ENCODE results near the gene C3orf20.
"Not testable (repeated sequence)": the region's sequence is repeated elsewhere in the genome, so short reads cannot be mapped to it uniquely, and the experiment has no call there.

The C3orf20 gene

GRCh38 chr3:14650193-14650592 lies 24.7 kb upstream of the C3orf20 start:
- no peak overlapping the region for H4K12ac ChIP-seq (ENCODE audit: low read depth, low read length)
- WGBS (ENCODE audit: extremely low coverage, insufficient coverage, insufficient read length): no CpG with 5 or more reads among the region's 4 CpGs
- no peak overlapping the region for H2BK120ac ChIP-seq (ENCODE audit: insufficient read depth, low read length, poor library complexity)
- no peak overlapping the region for H3K23ac ChIP-seq (ENCODE audit: low read length)
- H4K8ac ChIP-seq (ENCODE audit: low read depth, low read length): peak overlapping the region; percentile 43
- no peak for DNase-seq
- no peak overlapping the region for H4K91ac ChIP-seq (ENCODE audit: low read depth, low read length)
- peaks cover 5% of the 10 kb centered on the region for H3K79me2 ChIP-seq (ENCODE audit: control insufficient read depth, insufficient read depth, low read length, poor library complexity)
- H3K79me1 ChIP-seq (ENCODE audit: low read length): peaks cover 4% of the 10 kb centered on the region
- no peak overlapping the region for H3K4me2 ChIP-seq (ENCODE audit: low read length)
- H3K18ac ChIP-seq (ENCODE audit: low read length): no peak overlapping the region
- no peak overlapping the region for H2AK5ac ChIP-seq (ENCODE audit: low read length)
- peaks cover 3 to 4% of the 10 kb centered on the region in 2 experiments for H3K36me3 ChIP-seq (ENCODE audit: control insufficient read depth in 1 of 2, insufficient read depth in 2 of 2, low read length in 2 of 2)
- H3K9ac ChIP-seq (ENCODE audit: low read length): no peak overlapping the region
- H3K4me1 ChIP-seq (ENCODE audit: control insufficient read depth in 1 of 2, insufficient read depth in 2 of 2, low read length in 2 of 2): peaks cover 0 to 2% of the 10 kb centered on the region in 2 experiments
- H2AFZ ChIP-seq (ENCODE audit: insufficient read depth, low read length, poor library complexity): no peak overlapping the region
- no peak overlapping the region for H2BK5ac ChIP-seq (ENCODE audit: low read depth, low read length, poor library complexity)
- H3K27me3 ChIP-seq (ENCODE audit: insufficient read depth, low read length): no peaks in the 10 kb centered on the region
- no peak overlapping the region for H2BK12ac ChIP-seq (ENCODE audit: low read length)
- no peak overlapping the region for H3K4ac ChIP-seq (ENCODE audit: low read depth, low read length)
- no peak overlapping the region for H3K4me3 ChIP-seq (ENCODE audit: low read depth, low read length)
- H3K9me3 ChIP-seq (ENCODE audit: insufficient read depth, low read depth, low read length): no peaks in the 10 kb centered on the region
- no peak overlapping the region for H3K14ac ChIP-seq (ENCODE audit: low read length)
- no peak overlapping the region for H3K27ac ChIP-seq (ENCODE audit: low read depth, low read length)

GRCh38 chr3:14651440-14652251 lies 23.3 kb upstream of the C3orf20 start, which contains the start of gene CCDC174:
Gene CCDC174 (plus strand): TSS chr3:14651762. CDS start chr3:14651837, 75 bp downstream.
- peak within 1 kb of the TSS; percentile 92 for H3K4me3 ChIP-seq (ENCODE audit: low read depth, low read length)
- peaks cover 4% of the 10 kb centered on the region for H3K79me1 ChIP-seq (ENCODE audit: low read length)
- H3K27ac ChIP-seq (ENCODE audit: low read depth, low read length): peak within 1 kb of the TSS; percentile 28
- H3K14ac ChIP-seq (ENCODE audit: low read length): peak within 1 kb of the TSS; percentile 92
- H3K4me2 ChIP-seq (ENCODE audit: low read length): peak within 1 kb of the TSS; percentile 81
- peak within 1 kb of the TSS; percentile 96 for H3K9ac ChIP-seq (ENCODE audit: low read length)
- no peak within 1 kb of the TSS for H2BK12ac ChIP-seq (ENCODE audit: low read length)
- peak within 1 kb of the TSS; percentile 97 for H4K8ac ChIP-seq (ENCODE audit: low read depth, low read length)
- H2BK5ac ChIP-seq (ENCODE audit: low read depth, low read length, poor library complexity): peak within 1 kb of the TSS; percentile 74
- no CpG with 5 or more reads among the region's 47 CpGs for WGBS (ENCODE audit: extremely low coverage, insufficient coverage, insufficient read length)
- peak within 1 kb of the TSS; percentile 73 for H3K4ac ChIP-seq (ENCODE audit: low read depth, low read length)
- H3K27me3 ChIP-seq (ENCODE audit: insufficient read depth, low read length): no peaks in the 10 kb centered on the region
- peaks cover 4 to 6% of the 10 kb centered on the region in 2 experiments for H3K36me3 ChIP-seq (ENCODE audit: control insufficient read depth in 1 of 2, insufficient read depth in 2 of 2, low read length in 2 of 2)
- peak within 1 kb of the TSS; percentile 59 for H2AK5ac ChIP-seq (ENCODE audit: low read length)
- H3K18ac ChIP-seq (ENCODE audit: low read length): peak within 1 kb of the TSS; percentile 84
- peak within 1 kb of the TSS; percentile 81 for H2AFZ ChIP-seq (ENCODE audit: insufficient read depth, low read length, poor library complexity)
- no peak within 1 kb of the TSS for H3K23ac ChIP-seq (ENCODE audit: low read length)
- peak; percentile 99 to 100 for DNase-seq
- H3K9me3 ChIP-seq (ENCODE audit: insufficient read depth, low read depth, low read length): no peaks in the 10 kb centered on the region
- H4K91ac ChIP-seq (ENCODE audit: low read depth, low read length): peak within 1 kb of the TSS; percentile 88
- H4K12ac ChIP-seq (ENCODE audit: low read depth, low read length): peak within 1 kb of the TSS; percentile 88
- peak within 1 kb of the TSS; percentile 29 for H2BK120ac ChIP-seq (ENCODE audit: insufficient read depth, low read length, poor library complexity)
- peaks cover 5% of the 10 kb centered on the region for H3K79me2 ChIP-seq (ENCODE audit: control insufficient read depth, insufficient read depth, low read length, poor library complexity)
- peaks cover 0 to 2% of the 10 kb centered on the region in 2 experiments for H3K4me1 ChIP-seq (ENCODE audit: control insufficient read depth in 1 of 2, insufficient read depth in 2 of 2, low read length in 2 of 2)

- Histone ChIP-seq H4K12ac (ENCODE audit: low read depth, low read length) (peak overlapping the region; percentile 88), H3K4me3 (ENCODE audit: low read depth, low read length) (peak overlapping the region; percentile 92), H3K9ac (ENCODE audit: low read length) (peak overlapping the region; percentile 96), H3K4ac (ENCODE audit: low read depth, low read length) (peak overlapping the region; percentile 73), H3K14ac (ENCODE audit: low read length) (peak overlapping the region; percentile 92), H3K4me2 (ENCODE audit: low read length) (peak overlapping the region; percentile 81), H3K18ac (ENCODE audit: low read length) (peak overlapping the region; percentile 5), H4K8ac (ENCODE audit: low read depth, low read length) (peak overlapping the region; percentile 97), H4K91ac (ENCODE audit: low read depth, low read length) (peak overlapping the region; percentile 88)
- not testable (repeated sequence) for H3K36me3 ChIP-seq (ENCODE audit: control insufficient read depth in 1 of 2, insufficient read depth in 2 of 2, low read length in 2 of 2); H3K27ac ChIP-seq (ENCODE audit: low read depth, low read length); H3K4me1 ChIP-seq (ENCODE audit: control insufficient read depth in 1 of 2, insufficient read depth in 2 of 2, low read length in 2 of 2); H3K27me3 ChIP-seq (ENCODE audit: insufficient read depth, low read length); H3K23ac ChIP-seq (ENCODE audit: low read length); H3K79me1 ChIP-seq (ENCODE audit: low read length); H2AFZ ChIP-seq (ENCODE audit: insufficient read depth, low read length, poor library complexity); H2BK120ac ChIP-seq (ENCODE audit: insufficient read depth, low read length, poor library complexity); H2AK5ac ChIP-seq (ENCODE audit: low read length); H3K79me2 ChIP-seq (ENCODE audit: control insufficient read depth, insufficient read depth, low read length, poor library complexity); H2BK5ac ChIP-seq (ENCODE audit: low read depth, low read length, poor library complexity); H2BK12ac ChIP-seq (ENCODE audit: low read length); H3K9me3 ChIP-seq (ENCODE audit: insufficient read depth, low read depth, low read length)
- DNase-seq: peak; percentile 60 to 70
- WGBS (ENCODE audit: extremely low coverage, insufficient coverage, insufficient read length): no CpG with 5 or more reads among the region's 21 CpGs
Measured at GRCh38 chr3:14652360-14652907, 22.5 kb upstream of the C3orf20 start.

GRCh38 chr3:14657579-14657978 lies 17.4 kb upstream of the C3orf20 start:
- WGBS (ENCODE audit: extremely low coverage, insufficient coverage, insufficient read length): no CpG with 5 or more reads among the region's 2 CpGs
- no peaks in the 10 kb centered on the region for H3K79me1 ChIP-seq (ENCODE audit: low read length)
- H4K8ac ChIP-seq (ENCODE audit: low read depth, low read length): no peak overlapping the region
- no peak overlapping the region for H3K4me3 ChIP-seq (ENCODE audit: low read depth, low read length)
- H3K18ac ChIP-seq (ENCODE audit: low read length): no peak overlapping the region
- H2BK120ac ChIP-seq (ENCODE audit: insufficient read depth, low read length, poor library complexity): no peak overlapping the region
- no peak overlapping the region for H2BK12ac ChIP-seq (ENCODE audit: low read length)
- H4K91ac ChIP-seq (ENCODE audit: low read depth, low read length): no peak overlapping the region
- no peak overlapping the region for H4K12ac ChIP-seq (ENCODE audit: low read depth, low read length)
- H3K4me2 ChIP-seq (ENCODE audit: low read length): no peak overlapping the region
- H2AK5ac ChIP-seq (ENCODE audit: low read length): no peak overlapping the region
- peaks cover 25 to 45% of the 10 kb centered on the region in 2 experiments for H3K36me3 ChIP-seq (ENCODE audit: control insufficient read depth in 1 of 2, insufficient read depth in 2 of 2, low read length in 2 of 2)
- H3K9ac ChIP-seq (ENCODE audit: low read length): no peak overlapping the region
- no peak overlapping the region for H3K4ac ChIP-seq (ENCODE audit: low read depth, low read length)
- no peak overlapping the region for H3K14ac ChIP-seq (ENCODE audit: low read length)
- no peaks in the 10 kb centered on the region for H3K27me3 ChIP-seq (ENCODE audit: insufficient read depth, low read length)
- no peak overlapping the region for H2AFZ ChIP-seq (ENCODE audit: insufficient read depth, low read length, poor library complexity)
- H3K9me3 ChIP-seq (ENCODE audit: insufficient read depth, low read depth, low read length): no peaks in the 10 kb centered on the region
- H3K79me2 ChIP-seq (ENCODE audit: control insufficient read depth, insufficient read depth, low read length, poor library complexity): no peaks in the 10 kb centered on the region
- no peak overlapping the region for H3K27ac ChIP-seq (ENCODE audit: low read depth, low read length)
- H3K4me1 ChIP-seq (ENCODE audit: control insufficient read depth in 1 of 2, insufficient read depth in 2 of 2, low read length in 2 of 2): peaks cover 5 to 8% of the 10 kb centered on the region in 2 experiments
- no peak overlapping the region for H3K23ac ChIP-seq (ENCODE audit: low read length)
- no peak for DNase-seq
- no peak overlapping the region for H2BK5ac ChIP-seq (ENCODE audit: low read depth, low read length, poor library complexity)
